A673 (cell line): ENCODE results near the gene SMOC1. TPM values are rescaled to one million over a fixed set of nuclear protein-coding genes. Genes with fewer than 3 reads are reported as not detected.
A peak's percentile ranks its signal among the peaks of the same experiment; 100 is the strongest.

ENCODE experiments used
- BruUV-seq: library from RNA; stranded (reverse); fragments of 400-500 nt; replicated peaks from 2 replicates; lab custom pipeline; 2021; lab: Mats Ljungman, UMichigan
- CTCF ChIA-PET: fragments of 300-600 bp; sonication (Branson Sonifier 250); formaldehyde crosslinking; loops from one replicate; lab custom pipeline; 2022; ENCODE audit warnings: antibody characterized with exemption; lab: Charles Lee
- POLR2A ChIA-PET: fragments of 300-600 bp; sonication (Branson Sonifier 250); formaldehyde crosslinking; loops from one replicate; lab custom pipeline; 2022; ENCODE audit warnings: antibody characterized with exemption; ENCODE audit not compliant: low non-redundant PET; lab: Charles Lee
- DNase-seq: peaks from one replicate; pipeline ENCODE4 v3.0.0-alpha.2; 2015; ENCODE audit warnings: low spot score
- H3K27ac ChIP-seq: fragments of 200-600 bp; sonication (generic); 2 replicates; pipeline ENCODE4 v1.5.1; 2016; ENCODE audit warnings: mixed run types, low read depth, mild to moderate bottlenecking, mixed read lengths, antibody characterized with exemption, low read length; ENCODE audit not compliant: poor library complexity, severe bottlenecking
- H3K27me3 ChIP-seq: fragments of 200-600 bp; sonication (generic); replicated peaks from 2 replicates; pipeline ENCODE4 v1.6.1; 2017; ENCODE audit warnings: mixed run types, low read depth, mild to moderate bottlenecking, mixed read lengths, antibody characterized with exemption, low read length; ENCODE audit not compliant: insufficient read depth, poor library complexity
- H3K36me3 ChIP-seq: fragments of 200-600 bp; sonication (generic); 2 replicates; pipeline ENCODE4 v1.6.1; 2016; ENCODE audit warnings: mixed run types, mild to moderate bottlenecking, mixed read lengths, antibody characterized with exemption, low read length; ENCODE audit not compliant: insufficient read depth, poor library complexity, severe bottlenecking
- H3K4me1 ChIP-seq: fragments of 200-600 bp; sonication (generic); 2 replicates; pipeline ENCODE4 v1.6.1; 2017; ENCODE audit warnings: mixed run types, mild to moderate bottlenecking, mixed read lengths, antibody characterized with exemption, low read length; ENCODE audit not compliant: insufficient read depth, poor library complexity, severe bottlenecking
- H3K4me3 ChIP-seq: fragments of 200-600 bp; sonication (generic); 2 replicates; pipeline ENCODE4 v1.5.1; 2016; ENCODE audit warnings: low read depth, mixed run types, mild to moderate bottlenecking, mixed read lengths, low read length; ENCODE audit not compliant: poor library complexity, severe bottlenecking
- H3K9me3 ChIP-seq: fragments of 200-600 bp; sonication (generic); 2 replicates; pipeline ENCODE4 v1.6.1; 2016; ENCODE audit warnings: mixed run types, low read depth, mild to moderate bottlenecking, mixed read lengths, antibody characterized with exemption, low read length; ENCODE audit not compliant: poor library complexity, severe bottlenecking
- CTCF ChIP-seq: fragments of 300-800, 200-600 bp; sonication (generic); conservative IDR thresholded peaks from 2 replicates; pipeline ENCODE4 v1.5.1; 2017; ENCODE audit warnings: low read depth, mild to moderate bottlenecking, antibody characterized with exemption, low read length, moderate library complexity, mixed read lengths
- EZH2 ChIP-seq: fragments of 200-600 bp; sonication (generic); IDR thresholded peaks from 2 replicates; pipeline ENCODE4 v1.6.1; 2017; ENCODE audit warnings: borderline replicate concordance, low read depth, mild to moderate bottlenecking, mixed read lengths, antibody characterized with exemption, low read length; ENCODE audit not compliant: poor library complexity, severe bottlenecking
- intact Hi-C: fragments of 100-400 bp; cut with micrococcal nuclease; formaldehyde crosslinking; loops from one replicate; pipeline ENCODE4 v1.10.0; 2022; ENCODE audit not compliant: unreplicated experiment
- total RNA-seq: library from RNA; stranded (reverse); gene quantifications from 2 replicates; pipeline ENCODE4 v1.2.3, GENCODE V29; 2021

SMOC1 gene
- total RNA-seq, 1 experiment from 2014 or later, result not detected

- intact Hi-C loops, result no loop called here
These were observed 1.7 kb downstream of the SMOC1 start for GRCh38 chr14:69880893-69881292.

GRCh38 chr14:69882116-69882864 is 3.1 kb downstream of the SMOC1 start:
- DNase-seq, result peak; percentile 20
- Histone ChIP-seq H3K27me3 (peaks cover 70% of the 10 kb centered on the region), H3K36me3 (no peaks in the 10 kb centered on the region), H3K9me3 (no peaks in the 10 kb centered on the region), H3K27ac (no peak overlapping the region), H3K4me1 (peaks cover 5% of the 10 kb centered on the region), H3K4me3 (no peak overlapping the region)
- TF ChIP-seq EZH2, result no peak
- no peak for TF ChIP-seq CTCF
- ChIA-PET POLR2A (no interaction called here), CTCF (no interaction called here)
- intact Hi-C loops, result no loop called here
- BruUV-seq, result no TSS peak

More at GRCh38 chr14:69880893-69881292, 1.7 kb downstream of the SMOC1 start:
- Histone ChIP-seq H3K36me3 (no peaks in the 10 kb centered on the region), H3K27me3 (peaks cover 78% of the 10 kb centered on the region), H3K27ac (no peak overlapping the region), H3K9me3 (no peaks in the 10 kb centered on the region), H3K4me1 (peaks cover 5% of the 10 kb centered on the region), H3K4me3 (no peak overlapping the region)
- DNase-seq, result no peak
- no TSS peak for BruUV-seq
- POLR2A ChIA-PET, result no interaction called here
- CTCF ChIA-PET, result no interaction called here
- no peak for TF ChIP-seq EZH2

- Histone ChIP-seq H3K36me3 (no peaks in the 10 kb centered on the region), H3K9me3 (no peaks in the 10 kb centered on the region), H3K4me3 (no peak overlapping the region), H3K27ac (no peak overlapping the region), H3K27me3 (peaks cover 66% of the 10 kb centered on the region), H3K4me1 (peaks cover 5% of the 10 kb centered on the region)
- TF ChIP-seq CTCF (no peak), EZH2 (no peak)
- ChIA-PET POLR2A (no interaction called here), CTCF (no interaction called here)
- BruUV-seq, result no TSS peak
- intact Hi-C loops, result no loop called here
- no peak for DNase-seq
These were observed 3.7 kb downstream of the SMOC1 start for GRCh38 chr14:69882915-69883314.
